ENCODE results near the gene TMED10. TPM values are rescaled to one million over a fixed set of nuclear protein-coding genes. Genes with fewer than 3 reads are reported as not detected.
"Not testable (repeated sequence)": the region's sequence is repeated elsewhere in the genome, so short reads cannot be mapped to it uniquely, and the experiment has no call there.

Gene TMED10
- total and polyA plus RNA-seq, 2 donors (not counting 1 experiment from before 2014, with no cell fraction given): 223 to 333 TPM

DNA sequence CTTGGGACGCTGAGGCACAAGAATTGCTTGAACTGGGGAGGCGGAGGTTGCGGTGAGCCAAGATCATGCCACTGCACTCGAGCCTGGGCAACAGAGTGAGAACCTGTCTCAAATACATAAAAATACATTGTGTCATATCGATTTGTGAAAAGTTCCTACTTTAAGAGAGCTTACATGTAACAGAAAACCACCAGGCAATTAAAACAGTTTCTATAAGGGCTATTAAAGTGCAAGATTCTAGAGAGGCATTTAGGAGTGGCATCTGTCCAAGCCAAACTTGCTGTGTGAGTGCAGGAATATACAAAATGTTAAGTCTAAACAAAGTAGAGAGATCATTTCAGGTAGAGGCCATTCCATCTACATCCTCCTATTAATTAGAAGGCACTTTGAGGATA lies 47.8 kb downstream of the TMED10 start:
- no peak overlapping the region for H3K27ac ChIP-seq (ENCODE audit: insufficient read depth, low read length)
- no peaks in the 10 kb centered on the region for H4K20me1 ChIP-seq (ENCODE audit: control insufficient read depth, extremely low read depth, insufficient read depth, low read length)
- H3K4me2 ChIP-seq (ENCODE audit: extremely low read depth, insufficient read depth, low read length): no peak overlapping the region
- H3K9me3 ChIP-seq (ENCODE audit: control insufficient read depth, insufficient read depth, low read depth, low read length): no peaks in the 10 kb centered on the region
- H3K79me2 ChIP-seq (ENCODE audit: control insufficient read depth, insufficient read depth, low read length): peaks cover 11% of the 10 kb centered on the region
- no peak overlapping the region for H3K9ac ChIP-seq (ENCODE audit: insufficient read depth, low read length)
- H3K27me3 ChIP-seq (ENCODE audit: control insufficient read depth, insufficient read depth, low read length): no peaks in the 10 kb centered on the region
- TF ChIP-seq, protein P1, sequence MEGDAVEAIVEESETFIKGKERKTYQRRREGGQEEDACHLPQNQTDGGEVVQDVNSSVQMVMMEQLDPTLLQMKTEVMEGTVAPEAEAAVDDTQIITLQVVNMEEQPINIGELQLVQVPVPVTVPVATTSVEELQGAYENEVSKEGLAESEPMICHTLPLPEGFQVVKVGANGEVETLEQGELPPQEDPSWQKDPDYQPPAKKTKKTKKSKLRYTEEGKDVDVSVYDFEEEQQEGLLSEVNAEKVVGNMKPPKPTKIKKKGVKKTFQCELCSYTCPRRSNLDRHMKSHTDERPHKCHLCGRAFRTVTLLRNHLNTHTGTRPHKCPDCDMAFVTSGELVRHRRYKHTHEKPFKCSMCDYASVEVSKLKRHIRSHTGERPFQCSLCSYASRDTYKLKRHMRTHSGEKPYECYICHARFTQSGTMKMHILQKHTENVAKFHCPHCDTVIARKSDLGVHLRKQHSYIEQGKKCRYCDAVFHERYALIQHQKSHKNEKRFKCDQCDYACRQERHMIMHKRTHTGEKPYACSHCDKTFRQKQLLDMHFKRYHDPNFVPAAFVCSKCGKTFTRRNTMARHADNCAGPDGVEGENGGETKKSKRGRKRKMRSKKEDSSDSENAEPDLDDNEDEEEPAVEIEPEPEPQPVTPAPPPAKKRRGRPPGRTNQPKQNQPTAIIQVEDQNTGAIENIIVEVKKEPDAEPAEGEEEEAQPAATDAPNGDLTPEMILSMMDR (conservative IDR thresholded peaks at IDR 0.05 in 1 of 2, IDR thresholded peaks at IDR 0.05 in 1 of 2; ENCODE audit: low read depth in 1 of 2, low read length in 2 of 2): no peak
- no peak for TF ChIP-seq EZH2 (IDR thresholded peaks at IDR 0.05; ENCODE audit: low read length, missing control alignments)
- H3K4me3 ChIP-seq (replicated peaks in 1 of 4; ENCODE audit: control extremely low read depth in 1 of 4, insufficient read depth in 1 of 4, low read depth in 3 of 4, low read length in 4 of 4): no peak overlapping the region
- H3K36me3 ChIP-seq (ENCODE audit: control insufficient read depth, insufficient read depth, low read length): no peaks in the 10 kb centered on the region
- no peak for DNase-seq (ENCODE audit: low read depth in 2 of 2)
- no peak overlapping the region for H2AFZ ChIP-seq (ENCODE audit: low read length)
- peaks cover 4% of the 10 kb centered on the region for H3K4me1 ChIP-seq (ENCODE audit: control insufficient read depth, extremely low read depth, insufficient read depth, low read length)

DNA sequence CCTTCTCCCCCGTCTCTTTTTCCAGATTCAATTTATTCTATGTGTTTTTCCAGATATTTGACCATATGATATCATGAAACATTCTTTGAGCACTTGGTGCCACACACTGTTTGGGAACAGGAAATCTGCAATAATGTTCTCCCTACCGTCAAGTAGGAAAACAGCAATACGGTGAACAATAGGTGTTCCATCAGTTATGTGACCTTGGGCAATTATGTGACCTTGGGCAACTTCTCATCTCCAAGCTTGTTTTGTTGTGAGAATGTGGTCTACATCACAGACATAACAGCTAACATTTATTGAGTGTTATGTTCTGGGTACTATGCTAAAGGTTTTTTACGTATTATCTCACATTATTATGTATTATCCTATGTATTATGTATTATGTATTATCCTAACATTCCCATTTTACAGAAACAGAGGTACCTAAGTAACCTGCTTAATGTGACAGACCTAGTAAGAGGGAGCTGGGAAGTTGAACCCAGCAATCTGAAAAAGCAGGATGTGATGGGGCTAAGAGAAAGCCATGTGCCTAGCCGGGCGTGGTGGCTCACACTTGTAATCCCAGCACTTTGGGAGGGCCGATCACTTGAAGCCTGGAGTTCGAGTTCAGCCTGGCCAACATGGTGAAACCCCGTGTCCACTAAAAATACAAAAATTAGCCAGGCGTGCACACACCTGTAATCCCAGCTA lies 48.4 kb downstream of the TMED10 start:
- DNase-seq (ENCODE audit: low read depth in 2 of 2): no peak
- H3K27me3 ChIP-seq (ENCODE audit: control insufficient read depth, insufficient read depth, low read length): no peaks in the 10 kb centered on the region
- peak overlapping the region; percentile 97 for H3K4me2 ChIP-seq (ENCODE audit: extremely low read depth, insufficient read depth, low read length)
- peaks cover 4% of the 10 kb centered on the region for H3K4me1 ChIP-seq (ENCODE audit: control insufficient read depth, extremely low read depth, insufficient read depth, low read length)
- H3K9me3 ChIP-seq (ENCODE audit: control insufficient read depth, insufficient read depth, low read depth, low read length): no peaks in the 10 kb centered on the region
- H3K9ac ChIP-seq (ENCODE audit: insufficient read depth, low read length): no peak overlapping the region
- peaks cover 11% of the 10 kb centered on the region for H3K79me2 ChIP-seq (ENCODE audit: control insufficient read depth, insufficient read depth, low read length)
- H2AFZ ChIP-seq (ENCODE audit: low read length): no peak overlapping the region
- peak overlapping the region; percentile 88 for H3K27ac ChIP-seq (ENCODE audit: insufficient read depth, low read length)
- H3K4me3 ChIP-seq (replicated peaks in 1 of 4; ENCODE audit: control extremely low read depth in 1 of 4, insufficient read depth in 1 of 4, low read depth in 3 of 4, low read length in 4 of 4): peak overlapping the region; percentile 11 to 92 (median 73)
- H4K20me1 ChIP-seq (ENCODE audit: control insufficient read depth, extremely low read depth, insufficient read depth, low read length): no peaks in the 10 kb centered on the region
- TF ChIP-seq, protein P1 (conservative IDR thresholded peaks at IDR 0.05 in 1 of 2, IDR thresholded peaks at IDR 0.05 in 1 of 2; ENCODE audit: low read depth in 1 of 2, low read length in 2 of 2): no peak
- no peak for TF ChIP-seq EZH2 (IDR thresholded peaks at IDR 0.05; ENCODE audit: low read length, missing control alignments)
- H3K36me3 ChIP-seq (ENCODE audit: control insufficient read depth, insufficient read depth, low read length): no peaks in the 10 kb centered on the region

DNA sequence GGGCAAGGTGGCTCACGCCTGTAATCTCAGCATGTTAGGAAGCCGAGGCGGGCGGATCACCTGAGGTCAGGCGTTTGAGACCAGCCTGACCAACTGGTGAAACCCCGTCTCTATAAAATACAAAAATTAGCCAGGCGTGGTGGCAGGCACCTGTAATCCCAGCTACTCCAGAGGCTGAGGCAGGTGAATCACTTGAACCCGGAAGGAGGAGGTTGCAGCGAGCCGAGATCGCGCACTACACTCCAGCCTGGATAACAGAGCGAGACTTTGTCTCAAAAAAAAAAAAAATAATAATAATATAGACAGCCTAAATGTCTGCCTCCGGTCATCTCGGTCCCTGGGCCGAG lies 49.0 kb downstream of the TMED10 start:
- H3K4me2 ChIP-seq (ENCODE audit: extremely low read depth, insufficient read depth, low read length): peak overlapping the region; percentile 97
- DNase-seq (ENCODE audit: low read depth in 2 of 2); H3K4me1 ChIP-seq (ENCODE audit: control insufficient read depth, extremely low read depth, insufficient read depth, low read length); H3K36me3 ChIP-seq (ENCODE audit: control insufficient read depth, insufficient read depth, low read length); H3K9me3 ChIP-seq (ENCODE audit: control insufficient read depth, insufficient read depth, low read depth, low read length); H4K20me1 ChIP-seq (ENCODE audit: control insufficient read depth, extremely low read depth, insufficient read depth, low read length); H3K27me3 ChIP-seq (ENCODE audit: control insufficient read depth, insufficient read depth, low read length): not testable (repeated sequence)
- peak overlapping the region; percentile 88 for H3K27ac ChIP-seq (ENCODE audit: insufficient read depth, low read length)
- peak overlapping the region; percentile 66 to 92 (median 76) for H3K4me3 ChIP-seq (replicated peaks in 1 of 4; ENCODE audit: control extremely low read depth in 1 of 4, insufficient read depth in 1 of 4, low read depth in 3 of 4, low read length in 4 of 4)
- peak overlapping the region; percentile 90 for H2AFZ ChIP-seq (ENCODE audit: low read length)
- peaks cover 11% of the 10 kb centered on the region for H3K79me2 ChIP-seq (ENCODE audit: control insufficient read depth, insufficient read depth, low read length)
- peak overlapping the region; percentile 94 for H3K9ac ChIP-seq (ENCODE audit: insufficient read depth, low read length)
